MM.1S (cell line): ENCODE results near the gene H6PD.

Experiments
- DNase-seq: peaks from one replicate; pipeline ENCODE4 v3.0.0-alpha.2; 2015
- H2AFZ ChIP-seq: fragments of 300-600 bp; sonication (generic); 2 replicates; pipeline ENCODE4 v1.6.0; 2016; ENCODE audit warnings: antibody characterized with exemption, low read length
- H3F3A ChIP-seq: fragments of 300-600 bp; sonication (generic); 2 replicates; pipeline ENCODE4 v1.6.1; 2016; ENCODE audit warnings: mild to moderate bottlenecking, antibody characterized with exemption, low read length, moderate library complexity, mixed read lengths; ENCODE audit not compliant: insufficient read depth
- H3K27ac ChIP-seq: fragments of 300-600 bp; sonication (generic); 2 replicates; pipeline ENCODE4 v1.5.1; 2016; ENCODE audit warnings: mild to moderate bottlenecking, low read length
- H3K27me3 ChIP-seq: fragments of 300-600 bp; sonication (generic); replicated peaks from 2 replicates; pipeline ENCODE4 v1.6.0; 2016; ENCODE audit warnings: low read length; ENCODE audit not compliant: insufficient read depth
- H3K36me3 ChIP-seq: fragments of 300-600 bp; sonication (generic); replicated peaks from 2 replicates; pipeline ENCODE4 v1.6.1; 2016; ENCODE audit warnings: mild to moderate bottlenecking, low read length, mixed read lengths; ENCODE audit not compliant: insufficient read depth
- H3K4me1 ChIP-seq: fragments of 300-600 bp; sonication (generic); 2 replicates; pipeline ENCODE4 v1.6.1; 2016; ENCODE audit warnings: low read length, mixed read lengths
- H3K4me2 ChIP-seq: fragments of 300-600 bp; sonication (generic); 2 replicates; pipeline ENCODE4 v1.6.0; 2016; ENCODE audit warnings: low read depth, low read length
- H3K4me3 ChIP-seq: fragments of 300-600 bp; sonication (generic); 2 replicates; pipeline ENCODE4 v1.5.1; 2016; ENCODE audit warnings: low read length, mixed read lengths
- H3K79me2 ChIP-seq: fragments of 300-600 bp; sonication (generic); 2 replicates; pipeline ENCODE4 v1.6.1; 2016; ENCODE audit warnings: mixed run types, low read length, mixed read lengths
- H3K9ac ChIP-seq: fragments of 300-600 bp; sonication (generic); 2 replicates; pipeline ENCODE4 v1.6.1; 2016; ENCODE audit warnings: low read length, mixed read lengths
- H3K9me2 ChIP-seq: fragments of 300-600 bp; sonication (generic); replicated peaks from 2 replicates; pipeline ENCODE4 v1.6.1; 2016; ENCODE audit warnings: mild to moderate bottlenecking, low read length, mixed read lengths; ENCODE audit not compliant: insufficient read depth
- H3K9me3 ChIP-seq: fragments of 300-600 bp; sonication (generic); replicated peaks from 2 replicates; pipeline ENCODE4 v1.6.1; 2016; ENCODE audit warnings: mild to moderate bottlenecking, low read length, mixed read lengths; ENCODE audit not compliant: insufficient read depth
- H4K20me1 ChIP-seq: fragments of 300-600 bp; sonication (generic); 2 replicates; pipeline ENCODE4 v1.6.1; 2016; ENCODE audit warnings: mild to moderate bottlenecking, low read length, moderate library complexity, mixed read lengths; ENCODE audit not compliant: insufficient read depth
- EZH2 ChIP-seq: fragments of 300-600 bp; sonication (generic); optimal IDR thresholded peaks from 2 replicates; pipeline ENCODE3; 2017; ENCODE audit warnings: low read depth, mild to moderate bottlenecking, antibody characterized with exemption, low read length, mixed read lengths
- EZH2phosphoT487 ChIP-seq: fragments of 300-600 bp; sonication (generic); IDR thresholded peaks from 2 replicates; pipeline ENCODE4 v1.6.1; 2018; ENCODE audit warnings: antibody characterized with exemption, low read length
- TF ChIP-seq, protein P1 (sequence below): fragments of 300-600 bp; sonication (generic); IDR thresholded peaks from 2 replicates; pipeline ENCODE4 v1.5.1; 2016; ENCODE audit warnings: antibody characterized with exemption, low read length, mixed read lengths

H6PD gene

DNA sequence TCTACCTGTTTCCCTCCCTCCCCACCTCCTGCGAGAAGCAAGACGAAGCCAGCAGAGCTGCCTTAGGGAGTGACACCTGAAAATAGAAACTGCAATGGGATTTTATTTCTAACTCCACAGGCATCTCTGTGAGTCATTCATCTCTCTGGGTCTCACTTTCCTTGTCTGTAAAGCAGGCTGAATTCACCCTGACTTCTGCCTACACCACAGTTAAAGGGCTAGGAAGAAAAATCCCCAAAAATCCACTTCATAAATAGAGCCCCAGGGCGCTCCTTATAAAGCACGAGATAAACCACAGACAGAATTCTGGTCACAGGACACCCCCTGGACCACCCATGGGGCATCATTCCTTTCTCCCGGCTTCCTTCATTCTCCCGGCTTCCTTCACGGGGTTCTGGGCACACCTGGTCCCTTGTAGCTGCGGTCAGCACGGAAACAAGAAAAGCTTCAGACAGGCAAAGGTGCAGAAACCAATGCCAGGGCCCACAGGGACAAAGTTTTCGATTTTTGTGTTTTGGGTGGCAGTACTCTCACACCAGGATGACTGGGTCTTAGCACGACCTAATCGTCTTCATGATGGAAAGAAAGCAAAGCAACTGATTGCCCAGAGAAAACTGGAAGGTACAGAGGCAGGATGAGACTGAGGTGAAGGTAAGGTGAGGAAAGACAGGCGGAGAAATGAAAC, 2.8 kb upstream of the H6PD start:
- Histone ChIP-seq H3K36me3 (no peaks in the 10 kb centered on the region), H3K9me2 (no peaks in the 10 kb centered on the region), H3K4me1 (peaks cover 11% of the 10 kb centered on the region), H2AFZ (no peak overlapping the region), H3K79me2 (no peaks in the 10 kb centered on the region), H3K4me2 (peak overlapping the region; percentile 45), H3K9me3 (no peaks in the 10 kb centered on the region), H3K4me3 (peak overlapping the region; percentile 2; the same call in 1 of the 2 replicates), H3K27ac (peak overlapping the region; percentile 6; the same call in 1 of the 2 replicates), H3F3A (peaks cover 17% of the 10 kb centered on the region), H4K20me1 (no peaks in the 10 kb centered on the region), H3K27me3 (no peaks in the 10 kb centered on the region), H3K9ac (no peak overlapping the region)
- TF ChIP-seq, protein P1, sequence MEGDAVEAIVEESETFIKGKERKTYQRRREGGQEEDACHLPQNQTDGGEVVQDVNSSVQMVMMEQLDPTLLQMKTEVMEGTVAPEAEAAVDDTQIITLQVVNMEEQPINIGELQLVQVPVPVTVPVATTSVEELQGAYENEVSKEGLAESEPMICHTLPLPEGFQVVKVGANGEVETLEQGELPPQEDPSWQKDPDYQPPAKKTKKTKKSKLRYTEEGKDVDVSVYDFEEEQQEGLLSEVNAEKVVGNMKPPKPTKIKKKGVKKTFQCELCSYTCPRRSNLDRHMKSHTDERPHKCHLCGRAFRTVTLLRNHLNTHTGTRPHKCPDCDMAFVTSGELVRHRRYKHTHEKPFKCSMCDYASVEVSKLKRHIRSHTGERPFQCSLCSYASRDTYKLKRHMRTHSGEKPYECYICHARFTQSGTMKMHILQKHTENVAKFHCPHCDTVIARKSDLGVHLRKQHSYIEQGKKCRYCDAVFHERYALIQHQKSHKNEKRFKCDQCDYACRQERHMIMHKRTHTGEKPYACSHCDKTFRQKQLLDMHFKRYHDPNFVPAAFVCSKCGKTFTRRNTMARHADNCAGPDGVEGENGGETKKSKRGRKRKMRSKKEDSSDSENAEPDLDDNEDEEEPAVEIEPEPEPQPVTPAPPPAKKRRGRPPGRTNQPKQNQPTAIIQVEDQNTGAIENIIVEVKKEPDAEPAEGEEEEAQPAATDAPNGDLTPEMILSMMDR = no peak
- TF ChIP-seq EZH2phosphoT487 (no peak), EZH2 (no peak)
- no peak for DNase-seq

DNA sequence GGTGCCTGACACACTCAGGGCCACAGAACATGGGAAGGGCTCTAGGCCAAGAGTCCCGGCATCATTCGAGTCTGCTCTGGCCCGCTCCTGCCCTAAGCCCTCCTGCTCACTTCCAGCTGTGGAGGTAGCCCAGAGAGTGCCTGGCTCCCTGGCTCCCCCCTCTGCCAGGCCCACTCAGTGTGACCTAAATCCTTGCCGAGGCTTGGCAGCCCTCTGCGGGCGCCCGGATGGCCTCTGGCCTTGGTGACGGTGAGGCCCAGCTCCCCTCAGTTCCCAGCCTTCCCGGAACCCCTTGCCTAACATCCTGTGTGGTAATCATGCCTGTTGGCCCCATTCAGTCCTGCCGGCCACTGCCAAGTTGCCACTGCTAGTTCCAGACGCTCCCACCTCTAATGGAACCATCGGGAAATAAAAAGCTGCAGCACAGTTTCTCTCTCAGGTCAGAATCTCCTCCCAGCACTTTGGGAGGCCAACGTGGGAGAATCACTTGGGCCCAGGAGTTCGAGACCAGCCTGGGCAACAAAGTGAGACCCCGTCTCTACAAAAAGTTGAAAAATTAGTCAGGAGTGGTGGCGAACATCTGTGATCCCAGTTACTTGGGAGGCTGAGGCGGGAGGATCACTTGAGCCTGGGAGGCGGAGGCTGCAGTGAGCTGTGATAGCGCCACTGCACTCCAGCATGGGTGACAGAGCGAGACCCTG, 1.2 kb upstream of the H6PD start:
- Histone ChIP-seq H3K36me3 (no peaks in the 10 kb centered on the region), H3K9me3 (no peaks in the 10 kb centered on the region), H4K20me1 (no peaks in the 10 kb centered on the region), H3K4me2 (no peak overlapping the region), H3K79me2 (no peaks in the 10 kb centered on the region), H3K4me1 (peaks cover 16% of the 10 kb centered on the region), H3K27ac (no peak overlapping the region), H2AFZ (no peak overlapping the region), H3K9me2 (no peaks in the 10 kb centered on the region), H3K27me3 (no peaks in the 10 kb centered on the region), H3K9ac (no peak overlapping the region), H3K4me3 (no peak overlapping the region), H3F3A (peaks cover 17% of the 10 kb centered on the region)
- no peak for TF ChIP-seq EZH2phosphoT487
- TF ChIP-seq EZH2 = no peak
- TF ChIP-seq, protein P1 = no peak
- no peak for DNase-seq

DNA sequence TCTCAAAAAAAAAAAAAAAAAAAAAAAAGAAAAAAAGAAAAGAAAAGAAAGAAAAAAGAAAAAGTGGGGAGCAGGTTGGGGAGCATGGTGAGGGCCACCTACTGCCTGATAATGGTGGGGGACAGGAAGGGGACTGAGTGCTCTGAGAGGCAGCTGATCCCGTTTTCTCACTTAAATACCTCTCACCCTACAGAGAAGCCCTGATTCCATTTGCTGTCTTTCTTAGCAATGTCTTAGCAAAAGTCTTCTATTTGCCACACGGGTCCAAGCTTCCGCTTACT, 692 bp upstream of the H6PD start:
- peak overlapping the region; percentile 35; the same call in 1 of the 2 replicates for H2AFZ ChIP-seq
- no peaks in the 10 kb centered on the region for H3K9me3 ChIP-seq
- no peaks in the 10 kb centered on the region for H3K36me3 ChIP-seq
- H3F3A ChIP-seq = peaks cover 17% of the 10 kb centered on the region
- TF ChIP-seq EZH2phosphoT487 (no peak), EZH2 (no peak)
- TF ChIP-seq, protein P1 = no peak
- peak overlapping the region; percentile 47 for H3K4me3 ChIP-seq
- no peaks in the 10 kb centered on the region for H4K20me1 ChIP-seq
- H3K27me3 ChIP-seq = no peaks in the 10 kb centered on the region
- no peaks in the 10 kb centered on the region for H3K79me2 ChIP-seq
- H3K27ac ChIP-seq = no peak overlapping the region
- no peaks in the 10 kb centered on the region for H3K9me2 ChIP-seq
- peak overlapping the region; percentile 57 for H3K4me2 ChIP-seq
- peaks cover 17% of the 10 kb centered on the region for H3K4me1 ChIP-seq
- no peak for DNase-seq
- H3K9ac ChIP-seq = no peak overlapping the region
